Stimulated activated CD8-positive, alpha-beta memory T cell treated with anti-CD3 and anti-CD28 coated beads, Interleukin-4, amount 100 ng/mL, for 48 hours (primary cell): ENCODE data around the gene SPC24.
"Not testable (repeated sequence)": the region's sequence is repeated elsewhere in the genome, so short reads cannot be mapped to it uniquely, and the experiment has no call there.

ENCODE experiments used
- DNase-seq: peaks from one replicate; pipeline ENCODE4 v3.0.0-alpha.2; 2020

The SPC24 gene

GRCh38 chr19:11191273-11191755, 35.7 kb upstream of the SPC24 start:
- peak; percentile 32 for DNase-seq

GRCh38 chr19:11190501-11190900, 34.9 kb upstream of the SPC24 start:
- DNase-seq, result no peak

GRCh38 chr19:11187441-11187840, 31.9 kb upstream of the SPC24 start:
- DNase-seq, result no peak

GRCh38 chr19:11182994-11183393, 27.4 kb upstream of the SPC24 start:
- no peak for DNase-seq

GRCh38 chr19:11181488-11181887, 25.9 kb upstream of the SPC24 start:
- DNase-seq, result no peak

- DNase-seq, result not testable (repeated sequence)
These were observed 25.4 kb upstream of the SPC24 start for GRCh38 chr19:11180975-11181374.

GRCh38 chr19:11180346-11180745, 24.8 kb upstream of the SPC24 start:
- DNase-seq, result no peak

GRCh38 chr19:11179716-11180297, 24.2 kb upstream of the SPC24 start:
- DNase-seq, result peak; percentile 34

- DNase-seq, result not testable (repeated sequence)
These were observed 23.5 kb upstream of the SPC24 start for GRCh38 chr19:11179145-11179465.

- no peak for DNase-seq
These were observed 22.0 kb upstream of the SPC24 start for GRCh38 chr19:11177592-11177991.

GRCh38 chr19:11176466-11177193, 21.0 kb upstream of the SPC24 start:
- DNase-seq, result no peak

GRCh38 chr19:11175920-11176319, 20.3 kb upstream of the SPC24 start:
- no peak for DNase-seq

GRCh38 chr19:11174336-11174735, 18.8 kb upstream of the SPC24 start:
- no peak for DNase-seq

- no peak for DNase-seq
These were observed 18.1 kb upstream of the SPC24 start for GRCh38 chr19:11173516-11174155.

GRCh38 chr19:11172576-11172975, 17.0 kb upstream of the SPC24 start:
- DNase-seq, result no peak

- no peak for DNase-seq
These were observed 15.6 kb upstream of the SPC24 start for GRCh38 chr19:11171144-11171543.

- DNase-seq, result no peak
These were observed 14.5 kb upstream of the SPC24 start for GRCh38 chr19:11169896-11170678.

GRCh38 chr19:11168568-11168967, 13.0 kb upstream of the SPC24 start:
- DNase-seq, result no peak

GRCh38 chr19:11166281-11167142, 10.9 kb upstream of the SPC24 start:
- DNase-seq, result no peak

- no peak for DNase-seq
These were observed 10.0 kb upstream of the SPC24 start for GRCh38 chr19:11165486-11166030.

- DNase-seq, result no peak
These were observed 9.4 kb upstream of the SPC24 start for GRCh38 chr19:11164879-11165406.

- no peak for DNase-seq
These were observed 8.7 kb upstream of the SPC24 start for GRCh38 chr19:11164296-11164695.
